Measurements from ENCODE around the gene KRTAP10-11.
"Not testable (repeated sequence)": the region's sequence is repeated elsewhere in the genome, so short reads cannot be mapped to it uniquely, and the experiment has no call there.

Gene KRTAP10-11

DNA sequence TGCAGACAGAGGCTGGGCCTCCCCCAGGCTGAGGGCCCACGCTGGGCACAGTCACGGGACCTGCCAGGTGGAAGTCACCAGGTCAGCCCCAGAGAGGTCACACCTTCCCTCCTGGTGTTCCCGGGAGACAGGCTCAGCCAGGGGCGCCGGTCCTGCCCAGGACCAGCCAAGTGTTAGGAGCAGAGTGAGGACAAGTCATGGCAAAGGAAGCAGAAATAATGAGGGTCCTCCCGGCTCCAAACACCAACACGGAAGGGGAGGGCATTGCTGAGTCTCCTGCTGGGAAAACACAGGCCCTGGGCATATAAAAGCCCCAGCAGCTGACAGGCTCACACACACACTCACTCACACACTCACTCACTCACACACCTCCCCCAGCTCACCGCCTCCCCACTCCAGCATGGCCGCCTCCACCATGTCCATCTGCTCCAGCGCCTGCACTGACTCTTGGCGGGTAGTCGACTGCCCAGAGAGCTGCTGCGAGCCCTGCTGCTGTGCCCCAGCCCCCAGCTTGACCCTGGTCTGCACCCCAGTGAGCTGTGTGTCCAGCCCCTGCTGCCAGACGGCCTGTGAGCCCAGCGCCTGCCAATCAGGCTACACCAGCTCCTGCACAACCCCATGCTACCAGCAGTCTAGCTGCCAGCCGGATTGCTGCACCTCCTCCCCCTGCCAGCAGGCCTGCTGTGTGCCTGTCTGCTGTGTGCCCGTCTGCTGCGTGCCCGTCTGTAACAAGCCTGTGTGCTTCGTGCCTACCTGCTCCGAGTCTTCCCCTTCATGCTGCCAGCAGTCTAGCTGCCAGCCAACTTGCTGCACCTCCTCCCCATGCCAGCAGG, 9.0 kb upstream of the KRTAP10-11 start, which contains the start of gene KRTAP10-10:
KRTAP10-10 (plus strand) TSS at position 339 of the 833 bp plus-strand sequence; CDS start at position 401, 62 bp downstream.
- H3K27me3 Mint-ChIP-seq, result no peaks in the 10 kb centered on the region
- peaks cover 14% of the 10 kb centered on the region for H3K9me3 Mint-ChIP-seq
- H3K4me3 Mint-ChIP-seq, result no peak within 1 kb of the TSS
- ATAC-seq (replicated peaks; ENCODE audit: extremely low read depth, poor library complexity, severe bottlenecking), result no peak
- peaks cover 2% of the 10 kb centered on the region for H3K36me3 Mint-ChIP-seq (ENCODE audit: insufficient read depth)
- H3K27ac Mint-ChIP-seq (ENCODE audit: low read depth), result no peak within 1 kb of the TSS
- H3K4me1 Mint-ChIP-seq, result peaks cover 6% of the 10 kb centered on the region
- DNase-seq (ENCODE audit: low spot score in 2 of 2), result peak in 1 of 2 donors; percentile 9

DNA sequence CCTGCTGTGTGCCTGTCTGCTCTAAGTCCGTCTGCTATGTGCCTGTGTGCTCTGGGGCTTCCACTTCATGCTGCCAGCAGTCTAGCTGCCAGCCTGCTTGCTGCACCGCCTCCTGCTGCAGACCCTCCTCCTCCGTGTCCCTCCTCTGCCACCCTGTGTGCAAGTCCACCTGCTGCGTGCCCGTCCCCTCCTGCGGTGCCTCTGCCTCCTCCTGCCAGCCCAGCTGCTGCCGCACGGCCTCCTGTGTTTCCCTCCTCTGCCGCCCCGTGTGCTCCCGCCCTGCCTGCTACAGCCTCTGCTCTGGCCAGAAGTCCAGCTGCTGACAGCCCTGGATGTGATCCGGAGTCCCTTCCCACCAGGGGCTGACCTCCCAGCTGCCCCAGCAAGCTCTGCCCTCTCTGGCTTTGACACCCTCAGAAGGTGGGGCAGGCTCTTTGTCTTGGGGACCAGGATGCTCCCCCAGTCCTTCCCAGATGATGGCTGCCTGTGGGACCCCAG, 8.3 kb upstream of the KRTAP10-11 start:
- DNase-seq (ENCODE audit: low spot score in 2 of 2); H3K27ac Mint-ChIP-seq (ENCODE audit: low read depth); H3K4me3 Mint-ChIP-seq; ATAC-seq (replicated peaks; ENCODE audit: extremely low read depth, poor library complexity, severe bottlenecking); H3K27me3 Mint-ChIP-seq; H3K36me3 Mint-ChIP-seq (ENCODE audit: insufficient read depth); H3K4me1 Mint-ChIP-seq: not testable (repeated sequence)
- H3K9me3 Mint-ChIP-seq, result peaks cover 14% of the 10 kb centered on the region

DNA sequence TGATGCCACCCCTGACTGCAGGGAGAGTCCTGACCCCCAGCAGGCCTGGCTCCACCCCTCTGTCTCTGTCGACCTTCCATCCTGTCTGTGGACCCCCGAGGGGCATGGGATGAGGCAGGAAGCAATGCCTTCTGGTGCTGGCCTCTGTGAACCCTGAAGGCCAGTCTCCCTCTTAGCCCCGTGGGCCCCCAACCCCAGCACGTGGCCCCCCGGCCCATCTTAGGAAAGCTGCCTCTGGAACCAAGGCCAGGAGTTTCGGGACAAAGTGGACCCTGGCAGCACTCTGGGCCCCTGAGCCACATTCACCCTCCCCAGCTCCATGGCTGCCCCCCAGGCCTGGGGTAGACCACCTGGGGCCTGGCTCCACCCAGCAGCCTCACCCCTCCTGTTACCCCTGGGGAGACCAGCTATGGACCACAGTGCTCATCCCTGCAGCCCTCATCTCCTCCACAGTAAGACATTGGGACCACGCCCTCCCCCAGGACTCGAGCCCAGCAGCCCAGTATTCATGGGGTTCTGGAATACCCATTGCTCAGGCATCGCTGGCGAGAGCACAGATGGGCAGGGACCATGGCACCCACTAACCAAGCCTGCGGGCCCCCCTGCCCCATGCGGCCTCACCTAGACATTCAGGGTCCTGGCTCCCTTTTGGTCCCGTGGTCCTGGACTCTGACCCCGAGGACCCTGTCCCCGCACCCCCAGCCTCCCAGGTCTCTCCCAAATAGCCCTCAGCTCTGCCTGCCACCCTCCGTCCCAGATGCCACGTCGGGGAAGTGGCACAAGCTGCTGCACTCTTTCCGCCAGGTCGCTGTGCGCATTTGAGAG, 7.5 kb upstream of the KRTAP10-11 start:
- not testable (repeated sequence) for H3K27me3 Mint-ChIP-seq; H3K4me1 Mint-ChIP-seq; H3K9me3 Mint-ChIP-seq; DNase-seq (ENCODE audit: low spot score in 2 of 2); H3K36me3 Mint-ChIP-seq (ENCODE audit: insufficient read depth); ATAC-seq (replicated peaks; ENCODE audit: extremely low read depth, poor library complexity, severe bottlenecking); H3K4me3 Mint-ChIP-seq; H3K27ac Mint-ChIP-seq (ENCODE audit: low read depth)

DNA sequence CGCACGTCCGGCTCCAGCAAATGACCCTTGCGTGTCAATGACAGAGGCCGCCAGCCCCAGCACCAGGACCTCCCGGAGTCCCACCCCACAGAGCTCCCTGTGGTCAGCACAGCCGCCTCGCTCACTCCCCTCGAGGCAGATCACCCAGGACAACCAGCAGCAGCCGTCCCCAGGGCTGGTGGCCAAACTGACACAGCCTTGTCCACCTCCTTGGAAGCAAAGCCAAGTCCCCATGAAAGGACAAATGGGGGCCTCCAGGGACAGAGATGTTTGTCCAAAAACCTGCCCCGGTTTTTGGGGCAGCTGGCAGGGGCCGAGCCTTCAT, 6.9 kb upstream of the KRTAP10-11 start:
- no peak for DNase-seq (ENCODE audit: low spot score in 2 of 2)
- H3K9me3 Mint-ChIP-seq, result peaks cover 9% of the 10 kb centered on the region
- peaks cover 6% of the 10 kb centered on the region for H3K4me1 Mint-ChIP-seq
- H3K4me3 Mint-ChIP-seq, result no peak overlapping the region
- H3K27ac Mint-ChIP-seq (ENCODE audit: low read depth), result no peak overlapping the region
- no peak for ATAC-seq (replicated peaks; ENCODE audit: extremely low read depth, poor library complexity, severe bottlenecking)
- H3K27me3 Mint-ChIP-seq, result no peaks in the 10 kb centered on the region
- H3K36me3 Mint-ChIP-seq (ENCODE audit: insufficient read depth), result no peaks in the 10 kb centered on the region

DNA sequence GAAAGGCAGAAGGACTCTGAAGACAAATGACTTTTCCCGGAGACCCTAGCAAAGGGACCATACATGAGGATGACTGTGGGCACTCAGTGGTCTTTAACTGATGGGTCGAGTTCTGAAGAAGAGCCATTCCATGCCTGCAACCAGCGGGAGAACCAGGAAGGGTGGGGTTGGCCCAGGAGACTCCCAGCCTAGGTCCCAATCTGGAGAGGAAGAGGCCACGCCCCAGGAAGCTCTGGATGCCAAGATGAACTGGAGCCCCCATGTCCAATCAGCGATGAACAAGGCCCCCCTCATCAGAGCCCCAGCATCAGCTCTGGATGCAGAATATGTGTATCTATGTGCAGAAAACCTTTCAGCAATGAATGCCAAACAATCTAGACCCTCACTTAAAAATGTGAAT, 5.5 kb upstream of the KRTAP10-11 start:
- Mint-ChIP-seq H3K9me3 (peaks cover 16% of the 10 kb centered on the region), H3K36me3 (ENCODE audit: insufficient read depth) (no peaks in the 10 kb centered on the region), H3K4me1 (peaks cover 6% of the 10 kb centered on the region), H3K4me3 (no peak overlapping the region), H3K27ac (ENCODE audit: low read depth) (no peak overlapping the region), H3K27me3 (no peaks in the 10 kb centered on the region)
- ATAC-seq (replicated peaks; ENCODE audit: extremely low read depth, poor library complexity, severe bottlenecking), result no peak
- DNase-seq (ENCODE audit: low spot score in 2 of 2), result no peak

DNA sequence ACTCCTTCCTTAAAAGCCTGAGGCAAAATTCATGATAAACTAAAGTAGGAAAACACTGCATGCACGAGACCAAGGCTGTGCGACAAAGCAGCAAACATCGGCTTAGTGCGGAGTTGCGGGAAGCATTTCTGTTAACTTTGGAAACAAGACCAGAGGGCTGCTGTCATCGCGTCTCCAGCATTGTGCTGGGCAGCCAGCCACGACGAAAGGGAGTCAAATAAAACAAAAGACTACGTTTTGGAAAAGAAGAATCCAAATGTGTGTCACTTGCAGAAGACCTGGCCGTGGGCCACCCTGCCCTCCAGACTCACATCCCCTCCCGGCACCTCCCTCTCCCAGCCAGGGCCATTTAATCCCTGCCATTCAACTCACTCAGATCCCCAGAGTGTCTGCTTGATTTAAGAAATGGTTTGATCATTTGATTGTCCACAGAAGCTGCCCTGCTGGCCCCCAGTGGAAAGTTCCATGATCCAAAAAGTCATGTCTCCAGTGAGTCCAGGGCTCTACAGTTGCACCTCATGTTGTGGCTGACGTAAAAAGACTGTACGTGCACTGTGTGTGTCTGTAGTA, 2.4 kb upstream of the KRTAP10-11 start:
- H3K4me1 Mint-ChIP-seq, result peaks cover 8% of the 10 kb centered on the region
- H3K4me3 Mint-ChIP-seq, result no peak overlapping the region
- H3K27ac Mint-ChIP-seq (ENCODE audit: low read depth), result no peak overlapping the region
- ATAC-seq (replicated peaks; ENCODE audit: extremely low read depth, poor library complexity, severe bottlenecking), result no peak
- DNase-seq (ENCODE audit: low spot score in 2 of 2), result no peak
- H3K9me3 Mint-ChIP-seq, result peaks cover 16% of the 10 kb centered on the region
- no peaks in the 10 kb centered on the region for H3K36me3 Mint-ChIP-seq (ENCODE audit: insufficient read depth)
- H3K27me3 Mint-ChIP-seq, result no peaks in the 10 kb centered on the region

DNA sequence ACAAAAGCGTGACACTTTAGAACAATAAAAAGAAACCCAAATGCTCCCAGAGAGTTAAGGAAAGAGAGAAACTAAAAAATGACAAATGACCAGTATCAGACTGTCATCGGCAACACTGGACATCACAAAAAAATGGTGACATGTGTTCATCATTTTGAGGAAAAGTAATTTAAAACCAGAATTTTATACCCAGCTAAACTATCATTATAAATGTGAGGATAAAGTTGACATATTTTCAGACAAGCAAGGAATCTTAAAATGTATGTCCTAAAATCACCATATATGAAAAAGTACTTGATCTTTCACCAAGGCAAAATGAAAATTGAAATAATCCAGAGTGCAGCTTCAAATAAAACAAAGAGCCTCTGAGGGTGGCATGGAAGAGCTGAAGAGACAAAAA, 1.3 kb upstream of the KRTAP10-11 start:
- ATAC-seq (replicated peaks; ENCODE audit: extremely low read depth, poor library complexity, severe bottlenecking), result no peak
- no peak overlapping the region for H3K4me3 Mint-ChIP-seq
- no peaks in the 10 kb centered on the region for H3K36me3 Mint-ChIP-seq (ENCODE audit: insufficient read depth)
- no peak for DNase-seq (ENCODE audit: low spot score in 2 of 2)
- peaks cover 16% of the 10 kb centered on the region for H3K9me3 Mint-ChIP-seq
- H3K4me1 Mint-ChIP-seq, result peaks cover 14% of the 10 kb centered on the region
- no peak overlapping the region for H3K27ac Mint-ChIP-seq (ENCODE audit: low read depth)
- H3K27me3 Mint-ChIP-seq, result no peaks in the 10 kb centered on the region

DNA sequence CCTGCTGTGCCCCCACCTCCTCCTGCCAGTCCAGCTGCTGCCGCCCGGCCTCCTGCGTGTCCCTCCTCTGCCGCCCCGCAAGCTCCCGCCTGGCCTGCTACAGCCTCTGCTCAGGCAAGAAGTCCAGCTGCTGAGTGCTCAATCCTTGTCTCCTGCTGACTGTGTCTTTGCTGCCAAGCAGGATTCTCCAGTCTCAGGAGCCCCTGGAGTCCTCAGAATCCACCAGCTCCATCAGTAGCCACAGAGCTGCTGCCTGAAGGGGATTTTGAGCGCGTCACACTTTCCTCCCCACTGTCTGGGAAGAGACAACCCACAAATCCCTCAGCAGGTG, 973 bp downstream of the KRTAP10-11 start:
- Mint-ChIP-seq H3K27me3 (no peaks in the 10 kb centered on the region), H3K27ac (ENCODE audit: low read depth) (peak overlapping the region; percentile 49), H3K9me3 (peaks cover 8% of the 10 kb centered on the region), H3K4me3 (no peak overlapping the region), H3K36me3 (ENCODE audit: insufficient read depth) (no peaks in the 10 kb centered on the region), H3K4me1 (peaks cover 22% of the 10 kb centered on the region)
- ATAC-seq (replicated peaks; ENCODE audit: extremely low read depth, poor library complexity, severe bottlenecking) (no peak), DNase-seq (ENCODE audit: low spot score in 2 of 2) (no peak)

DNA sequence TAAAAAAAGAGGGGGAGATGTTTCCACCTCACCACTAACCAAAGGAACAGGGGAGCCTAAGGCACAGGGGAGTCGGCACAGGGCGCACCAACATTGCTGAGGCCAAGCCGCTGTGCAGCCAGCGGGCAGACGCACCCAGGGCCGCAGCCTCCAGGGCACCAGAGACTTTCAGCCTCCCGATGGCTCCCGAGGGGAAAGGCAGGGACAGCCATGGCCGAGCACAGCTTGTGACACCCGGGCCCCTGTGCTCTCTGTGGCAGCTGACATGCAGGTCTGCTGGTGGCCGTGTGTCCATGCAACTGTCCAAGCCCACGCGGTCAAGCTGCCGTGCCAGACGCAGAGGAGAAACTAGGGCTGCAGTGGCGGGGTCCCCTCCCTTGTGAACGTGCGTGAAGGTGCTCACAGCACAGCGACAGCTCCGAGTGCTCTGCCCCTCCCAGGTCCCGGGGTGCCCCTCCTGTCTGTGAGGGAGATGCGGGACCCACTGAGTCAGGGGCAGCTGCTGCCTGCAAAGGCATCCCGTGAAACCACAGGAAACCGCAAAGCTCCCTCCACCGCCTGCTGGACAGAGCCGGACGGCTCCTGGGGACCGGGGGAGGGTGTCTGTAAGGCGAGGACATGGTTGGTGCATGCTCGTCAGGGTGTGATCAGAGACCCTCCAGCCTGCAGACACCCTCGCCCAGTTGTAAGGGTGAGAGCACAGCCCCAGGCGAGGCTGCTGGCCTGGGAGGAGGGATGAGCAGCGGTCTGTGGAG, 2.5 kb downstream of the KRTAP10-11 start:
- ATAC-seq (replicated peaks; ENCODE audit: extremely low read depth, poor library complexity, severe bottlenecking) (no peak), DNase-seq (ENCODE audit: low spot score in 2 of 2) (no peak)
- Mint-ChIP-seq H3K4me3 (no peak overlapping the region), H3K27me3 (no peaks in the 10 kb centered on the region), H3K9me3 (peaks cover 8% of the 10 kb centered on the region), H3K4me1 (peaks cover 27% of the 10 kb centered on the region), H3K36me3 (ENCODE audit: insufficient read depth) (no peaks in the 10 kb centered on the region), H3K27ac (ENCODE audit: low read depth) (no peak overlapping the region)

DNA sequence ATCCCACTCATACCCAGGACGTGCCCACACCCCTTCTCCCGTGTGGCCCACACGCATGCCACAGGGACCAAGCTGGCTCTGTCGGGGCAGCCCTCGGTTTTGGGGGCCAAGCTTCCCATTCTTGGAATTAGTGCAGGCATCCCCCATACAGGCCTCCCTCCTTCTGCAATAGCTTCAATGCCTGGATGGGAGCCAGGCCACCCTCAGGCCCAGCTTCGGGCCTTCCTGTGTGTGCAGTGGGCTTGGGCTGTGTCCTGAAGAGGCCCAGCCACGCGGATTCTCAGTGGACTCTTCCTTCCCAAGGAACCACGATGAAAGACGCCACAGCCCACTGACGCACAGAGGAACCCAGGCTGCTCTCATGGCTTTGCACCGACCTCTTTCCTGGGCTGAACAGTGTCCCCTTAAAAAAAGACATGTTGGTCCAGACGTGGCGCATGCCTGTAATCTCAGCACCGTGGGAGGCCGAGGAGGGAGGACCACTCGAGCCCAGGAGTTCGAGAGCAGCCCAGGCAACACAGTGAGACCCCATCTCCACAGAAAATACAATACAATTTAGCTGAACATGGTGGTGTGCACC, 3.4 kb downstream of the KRTAP10-11 start:
- Mint-ChIP-seq H3K27ac (ENCODE audit: low read depth) (no peak overlapping the region), H3K4me1 (peaks cover 36% of the 10 kb centered on the region), H3K36me3 (ENCODE audit: insufficient read depth) (peaks cover 4% of the 10 kb centered on the region), H3K27me3 (no peaks in the 10 kb centered on the region), H3K9me3 (peaks cover 4% of the 10 kb centered on the region), H3K4me3 (no peak overlapping the region)
- DNase-seq (ENCODE audit: low spot score in 2 of 2) (no peak), ATAC-seq (replicated peaks; ENCODE audit: extremely low read depth, poor library complexity, severe bottlenecking) (no peak)

DNA sequence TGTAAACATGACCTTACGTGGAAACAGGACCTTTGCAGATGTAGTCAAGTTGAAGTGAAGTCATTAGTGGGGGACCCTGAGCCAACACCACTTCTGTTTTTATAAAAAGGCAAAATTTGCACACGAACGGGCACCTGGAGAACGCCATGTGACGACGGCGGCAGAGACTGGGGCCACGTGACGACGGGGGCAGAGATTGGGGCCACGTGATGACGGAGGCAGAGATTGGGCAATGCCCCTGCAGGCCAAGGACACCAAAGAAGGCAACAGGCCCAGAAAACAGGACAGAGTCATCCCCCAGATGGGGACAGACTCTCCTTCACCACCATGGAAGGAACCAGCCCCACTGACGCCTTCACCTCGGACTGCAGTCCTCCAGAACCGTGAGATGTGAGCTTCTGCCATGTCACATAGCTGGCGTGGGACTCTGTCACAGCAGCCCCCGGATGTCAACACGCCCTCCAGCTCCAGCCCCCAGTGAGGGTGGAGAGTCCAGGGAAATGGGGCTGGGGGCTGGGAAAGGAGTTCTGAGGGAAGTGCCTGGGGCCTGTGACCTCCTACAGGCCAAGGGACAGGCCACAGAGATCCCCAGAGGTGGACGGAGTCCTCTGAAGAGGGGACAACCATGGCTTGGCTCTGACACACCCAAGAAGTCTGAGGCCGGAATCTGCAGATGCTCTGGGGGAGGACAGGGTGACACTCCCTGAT, 4.2 kb downstream of the KRTAP10-11 start:
- no peak for ATAC-seq (replicated peaks; ENCODE audit: extremely low read depth, poor library complexity, severe bottlenecking)
- Mint-ChIP-seq H3K27ac (ENCODE audit: low read depth) (no peak overlapping the region), H3K4me3 (no peak overlapping the region), H3K4me1 (peaks cover 40% of the 10 kb centered on the region), H3K9me3 (no peaks in the 10 kb centered on the region), H3K27me3 (no peaks in the 10 kb centered on the region), H3K36me3 (ENCODE audit: insufficient read depth) (peaks cover 6% of the 10 kb centered on the region)
- no peak for DNase-seq (ENCODE audit: low spot score in 2 of 2)

Data from central memory CD8-positive, alpha-beta T cell (primary cell).